Lower lobe of right lung (tissue), 2 donors: ENCODE results near the gene MARCKS. TPM values are rescaled to one million over a fixed set of nuclear protein-coding genes. Genes with fewer than 3 reads are reported as not detected.

ENCODE experiments used
- ATAC-seq, 2 donors: fragments of 200-7000 bp; cut with Tn5 transposase; one replicate each; pipeline ENCODE4 v1.9.1; 2020 to 2022; ENCODE audit warnings: mild to moderate bottlenecking in 2 of 2, moderate library complexity in 2 of 2
- DNase-seq: peaks from one replicate; pipeline ENCODE4 v3.0.0-alpha.2; 2020
- H3K27ac ChIP-seq: fragments of 200-600 bp; one replicate; pipeline ENCODE4 v1.8.0; 2022
- H3K27me3 ChIP-seq: fragments of 200-600 bp; one replicate; pipeline ENCODE4 v1.8.0; 2022; ENCODE audit warnings: low read depth
- H3K36me3 ChIP-seq: fragments of 200-600 bp; one replicate; pipeline ENCODE4 v1.8.0; 2022; ENCODE audit warnings: mild to moderate bottlenecking
- H3K4me1 ChIP-seq: fragments of 200-600 bp; one replicate; pipeline ENCODE4 v1.8.0; 2022
- H3K4me3 ChIP-seq: fragments of 200-600 bp; one replicate; pipeline ENCODE4 v1.8.0; 2022; ENCODE audit warnings: mild to moderate bottlenecking
- H3K9me3 ChIP-seq: fragments of 200-600 bp; one replicate; pipeline ENCODE4 v1.8.0; 2022
- intact Hi-C: fragments of 100-400 bp; cut with DNase I; formaldehyde crosslinking; loops from one replicate; pipeline ENCODE4 v1.11.0; 2022
- long read RNA-seq: library from polyadenylated mRNA; unstranded; transcript quantifications from one replicate; pipeline ENCODE4 v2.0.0, GENCODE V29; 2021
- total RNA-seq: library from RNA; stranded (reverse); fragmentation: NEBNext Ultra II Directional; extraction: Animal tissue kit (Norgen Biotek cat#: 25700); gene quantifications from one replicate; pipeline ENCODE4 v1.2.1, GENCODE V29; 2021
- TF ChIP-seq, protein P1 (sequence below): fragments of 200-600 bp; IDR thresholded peaks from one replicate; pipeline ENCODE4 v1.8.0; 2022; ENCODE audit warnings: antibody characterized with exemption, mild to moderate bottlenecking
- donor health status: DM: no; HTN: yes; CAD: no; lungs with severe emphysema.

Gene MARCKS, protein sequence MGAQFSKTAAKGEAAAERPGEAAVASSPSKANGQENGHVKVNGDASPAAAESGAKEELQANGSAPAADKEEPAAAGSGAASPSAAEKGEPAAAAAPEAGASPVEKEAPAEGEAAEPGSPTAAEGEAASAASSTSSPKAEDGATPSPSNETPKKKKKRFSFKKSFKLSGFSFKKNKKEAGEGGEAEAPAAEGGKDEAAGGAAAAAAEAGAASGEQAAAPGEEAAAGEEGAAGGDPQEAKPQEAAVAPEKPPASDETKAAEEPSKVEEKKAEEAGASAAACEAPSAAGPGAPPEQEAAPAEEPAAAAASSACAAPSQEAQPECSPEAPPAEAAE
- 62.1 TPM for total RNA-seq
- long read RNA-seq, full-length matches to known transcripts, result 60 of 146 reads
- long read RNA-seq, partial matches to known transcripts, result 0 of 146 reads
- long read RNA-seq, other reads (novel, unspliced or antisense), result 86 of 146 reads

DNA sequence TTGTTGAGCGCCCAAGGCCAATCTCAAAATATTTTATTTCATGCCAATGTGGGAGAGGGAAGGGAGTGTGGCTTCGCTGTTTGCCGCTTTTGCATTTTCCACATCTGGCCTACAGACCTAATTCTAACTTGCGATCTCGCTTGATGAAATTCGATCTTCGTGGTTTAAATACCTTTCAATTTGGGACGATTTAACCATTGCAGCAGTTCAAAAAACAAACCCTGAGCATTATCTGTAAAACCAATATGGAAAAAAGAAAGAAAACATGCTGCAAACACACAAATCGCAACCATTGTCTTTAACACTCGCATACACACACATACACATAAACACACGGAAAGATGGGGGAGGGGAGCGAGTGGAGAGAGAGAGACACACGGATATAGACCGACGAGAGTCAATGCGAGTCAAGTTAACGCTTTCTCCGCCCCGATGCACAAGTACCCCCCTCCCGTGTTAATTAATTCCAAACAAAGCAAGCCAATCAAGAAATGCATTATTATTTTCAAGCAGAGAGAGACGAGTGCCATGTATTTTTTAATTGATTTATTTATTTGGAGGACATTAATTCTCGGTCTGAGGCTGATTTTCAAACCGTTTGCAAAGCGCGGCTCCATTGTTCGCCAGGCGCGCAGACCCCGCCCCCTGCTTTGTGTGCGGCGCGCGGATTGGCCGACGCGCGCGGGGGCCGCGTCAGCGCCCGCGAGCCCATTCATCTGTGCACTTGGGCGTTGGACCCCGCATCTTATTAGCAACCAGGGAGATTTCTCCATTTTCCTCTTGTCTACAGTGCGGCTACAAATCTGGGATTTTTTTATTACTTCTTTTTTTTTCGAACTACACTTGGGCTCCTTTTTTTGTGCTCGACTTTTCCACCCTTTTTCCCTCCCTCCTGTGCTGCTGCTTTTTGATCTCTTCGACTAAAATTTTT, at the start of gene MARCKS:
TSS of gene MARCKS (plus strand) at position 721 of the 931 bp plus-strand sequence. CDS start 401 bp downstream, outside the sequence.
- H3K4me1 ChIP-seq, result peaks cover 24% of the 10 kb centered on the region
- peak within 1 kb of the TSS; percentile 82 for H3K4me3 ChIP-seq
- DNase-seq, result peak; percentile 79
- TF ChIP-seq, protein P1, sequence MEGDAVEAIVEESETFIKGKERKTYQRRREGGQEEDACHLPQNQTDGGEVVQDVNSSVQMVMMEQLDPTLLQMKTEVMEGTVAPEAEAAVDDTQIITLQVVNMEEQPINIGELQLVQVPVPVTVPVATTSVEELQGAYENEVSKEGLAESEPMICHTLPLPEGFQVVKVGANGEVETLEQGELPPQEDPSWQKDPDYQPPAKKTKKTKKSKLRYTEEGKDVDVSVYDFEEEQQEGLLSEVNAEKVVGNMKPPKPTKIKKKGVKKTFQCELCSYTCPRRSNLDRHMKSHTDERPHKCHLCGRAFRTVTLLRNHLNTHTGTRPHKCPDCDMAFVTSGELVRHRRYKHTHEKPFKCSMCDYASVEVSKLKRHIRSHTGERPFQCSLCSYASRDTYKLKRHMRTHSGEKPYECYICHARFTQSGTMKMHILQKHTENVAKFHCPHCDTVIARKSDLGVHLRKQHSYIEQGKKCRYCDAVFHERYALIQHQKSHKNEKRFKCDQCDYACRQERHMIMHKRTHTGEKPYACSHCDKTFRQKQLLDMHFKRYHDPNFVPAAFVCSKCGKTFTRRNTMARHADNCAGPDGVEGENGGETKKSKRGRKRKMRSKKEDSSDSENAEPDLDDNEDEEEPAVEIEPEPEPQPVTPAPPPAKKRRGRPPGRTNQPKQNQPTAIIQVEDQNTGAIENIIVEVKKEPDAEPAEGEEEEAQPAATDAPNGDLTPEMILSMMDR, result no peak
- H3K9me3 ChIP-seq, result no peaks in the 10 kb centered on the region
- H3K27ac ChIP-seq, result peak within 1 kb of the TSS; percentile 94
- no peaks in the 10 kb centered on the region for H3K36me3 ChIP-seq
- intact Hi-C loops, result loop anchor here (5.0 kb wide), 1 partner anchor 550 kb away; no protein-coding TSS in a partner anchor
- H3K27me3 ChIP-seq, result peaks cover 10% of the 10 kb centered on the region
- ATAC-seq, result peak; percentile 68 to 74

DNA sequence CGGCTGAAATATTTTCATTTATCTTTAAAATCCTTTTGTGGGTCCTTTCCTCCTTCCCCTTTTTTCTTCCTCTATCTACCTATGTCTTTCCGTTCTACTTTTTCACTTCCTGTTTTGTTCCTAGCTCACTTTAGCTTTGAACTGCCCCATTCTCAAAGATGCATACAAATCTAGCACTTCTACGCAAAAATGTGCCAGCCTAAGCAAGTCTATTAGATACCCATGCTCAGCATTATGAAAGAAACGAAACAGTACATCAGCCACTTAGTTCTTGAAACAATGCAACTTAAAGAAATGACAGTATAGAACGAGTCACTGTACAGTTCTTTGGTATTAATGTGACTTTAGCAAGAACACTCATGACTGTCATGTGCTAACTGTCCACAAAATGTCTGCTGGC, 47.3 kb upstream of the MARCKS start:
- H3K9me3 ChIP-seq, result no peaks in the 10 kb centered on the region
- intact Hi-C loops, result no loop called here
- H3K36me3 ChIP-seq, result no peaks in the 10 kb centered on the region
- TF ChIP-seq, protein P1, result no peak
- DNase-seq (no peak), ATAC-seq (peak in 1 of 2 donors; percentile 54)
- H3K27me3 ChIP-seq, result no peaks in the 10 kb centered on the region
- H3K4me3 ChIP-seq, result no peak overlapping the region
- H3K27ac ChIP-seq, result no peak overlapping the region
- H3K4me1 ChIP-seq, result no peaks in the 10 kb centered on the region

DNA sequence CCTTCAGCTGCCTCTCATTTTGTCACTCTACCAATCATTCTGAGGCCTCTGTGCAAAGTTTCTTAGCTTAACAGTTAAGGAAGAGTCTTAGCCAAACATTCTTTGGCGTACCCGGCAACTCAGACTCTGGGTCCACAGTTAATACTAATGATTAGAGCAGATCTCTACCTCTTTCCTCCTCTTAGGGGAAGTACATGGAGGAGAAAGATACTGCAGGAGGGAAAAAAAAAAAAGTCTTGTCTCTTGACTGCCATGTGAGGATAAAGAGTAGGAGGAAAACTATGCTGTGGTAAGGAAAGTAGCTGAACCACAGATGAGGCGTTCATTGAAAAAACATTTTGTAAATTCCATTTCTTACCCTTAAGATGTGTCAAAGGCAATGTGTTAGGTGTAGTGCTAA, 44.0 kb upstream of the MARCKS start:
- ATAC-seq (no peak), DNase-seq (no peak)
- Histone ChIP-seq H3K4me3 (no peak overlapping the region), H3K27ac (no peak overlapping the region), H3K4me1 (no peaks in the 10 kb centered on the region), H3K9me3 (no peaks in the 10 kb centered on the region), H3K36me3 (no peaks in the 10 kb centered on the region), H3K27me3 (no peaks in the 10 kb centered on the region)
- intact Hi-C loops, result no loop called here
- TF ChIP-seq, protein P1, result no peak

DNA sequence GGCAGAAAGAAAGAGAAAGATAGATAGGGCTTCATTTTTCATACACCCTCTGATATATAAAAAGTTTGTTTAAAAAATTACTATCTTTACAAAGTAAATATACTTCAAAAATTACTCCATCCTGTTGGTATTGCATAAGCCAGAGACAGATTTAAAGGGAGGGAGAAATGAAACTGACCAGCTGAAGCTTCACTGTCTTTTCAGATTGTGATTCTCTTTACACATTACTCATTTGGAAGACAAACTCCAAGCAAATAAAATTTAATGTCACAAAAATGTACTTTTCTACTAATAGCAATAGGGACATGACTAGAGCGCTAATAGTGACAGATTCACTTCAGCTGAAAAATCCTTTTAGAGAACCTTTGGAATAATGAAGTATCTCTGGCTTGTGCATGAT, 38.6 kb upstream of the MARCKS start:
- Histone ChIP-seq H3K9me3 (no peaks in the 10 kb centered on the region), H3K36me3 (no peaks in the 10 kb centered on the region), H3K27me3 (no peaks in the 10 kb centered on the region), H3K4me3 (no peak overlapping the region), H3K4me1 (peaks cover 12% of the 10 kb centered on the region), H3K27ac (no peak overlapping the region)
- TF ChIP-seq, protein P1, result no peak
- no peak for DNase-seq
- intact Hi-C loops, result no loop called here
- no peak for ATAC-seq

DNA sequence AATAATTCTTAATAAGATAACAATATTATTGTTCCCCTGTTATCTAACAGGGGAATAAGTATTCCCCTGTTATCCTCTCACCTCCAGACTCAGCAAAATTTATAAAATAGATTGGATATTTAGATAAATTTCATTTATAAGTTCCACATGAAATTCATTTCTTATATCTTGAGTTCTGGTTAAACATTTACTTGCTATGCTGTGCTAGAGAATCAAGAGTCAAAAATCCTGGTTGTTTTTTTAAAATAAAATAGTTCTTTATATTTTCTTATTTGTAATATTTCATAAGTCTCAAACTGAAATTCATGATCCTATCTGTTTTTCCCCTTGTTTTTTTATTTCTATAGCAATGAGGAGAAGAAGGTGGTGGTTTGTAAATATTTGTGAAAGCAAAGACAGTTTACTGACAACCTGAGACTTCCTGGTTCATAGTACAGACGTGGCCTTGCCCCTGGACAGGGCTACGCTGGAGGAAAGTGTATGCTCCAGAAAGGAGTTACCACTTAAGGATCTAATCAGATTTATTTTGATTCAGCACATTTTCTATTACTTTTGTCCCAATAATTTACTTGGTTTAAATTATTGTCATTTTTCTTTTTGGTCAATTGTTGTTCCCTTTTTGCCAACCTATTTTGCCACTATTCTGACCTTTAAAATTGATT, 37.8 kb upstream of the MARCKS start:
- intact Hi-C loops, result no loop called here
- no peaks in the 10 kb centered on the region for H3K9me3 ChIP-seq
- TF ChIP-seq, protein P1, result no peak
- no peak for DNase-seq
- H3K4me3 ChIP-seq, result no peak overlapping the region
- no peak for ATAC-seq
- H3K4me1 ChIP-seq, result peaks cover 12% of the 10 kb centered on the region
- no peaks in the 10 kb centered on the region for H3K27me3 ChIP-seq
- H3K27ac ChIP-seq, result no peak overlapping the region
- no peaks in the 10 kb centered on the region for H3K36me3 ChIP-seq
